Tibial nerve (tissue), 4 donors: Measurements from ENCODE around the gene ATP1A4.

Experiments
- CTCF ChIP-seq, 5 experiments: fragments of 200-600 bp in 3 of 5; fragments of 450-650 bp in 2 of 5; sonication (generic) in 3 of 5; IDR thresholded peaks; one replicate each; pipeline ENCODE4 v1.5.1; 2016 to 2019; ENCODE audit warnings: antibody characterized with exemption in 5 of 5, mild to moderate bottlenecking in 3 of 5, moderate library complexity in 2 of 5
- EP300 ChIP-seq, 2 donors: sonication (generic); formaldehyde crosslinking; IDR thresholded peaks; one replicate each; pipeline ENCODE4 v1.6.1; 2017; ENCODE audit warnings: antibody characterized with exemption in 2 of 2, mild to moderate bottlenecking in 1 of 2
- POLR2A ChIP-seq, 2 donors: fragments of 450-650 bp; IDR thresholded peaks; one replicate each; pipeline ENCODE4 v1.6.1; 2017; ENCODE audit warnings: antibody characterized with exemption in 2 of 2, mild to moderate bottlenecking in 2 of 2, moderate library complexity in 2 of 2

GRCh38 chr1:160120797-160121196 lies 30.6 kb upstream of the ATP1A4 start:
- TF ChIP-seq CTCF (IDR thresholded peaks at IDR 0.05) (no peak), EP300 (IDR thresholded peaks at IDR 0.05) (no peak), POLR2A (IDR thresholded peaks at IDR 0.05) (no peak)
